Upper lobe of left lung (tissue), 6 donors: ENCODE results near the gene KLF8. TPM values are rescaled to one million over a fixed set of nuclear protein-coding genes. Genes with fewer than 3 reads are reported as not detected.

Experiments used
- ATAC-seq, 2 donors: fragments of 200-7000 bp; cut with Tn5 transposase; one replicate each; pipeline ENCODE4 v1.9.1; 2022; ENCODE audit warnings: mild to moderate bottlenecking in 2 of 2, moderate library complexity in 2 of 2; ENCODE audit not compliant: low FRiP score in 2 of 2
- DNase-seq, 2 donors: peaks; one replicate each; pipeline ENCODE4 v3.0.0-alpha.2; 2019 to 2020
- H3K27ac ChIP-seq, 4 donors: fragments of 200-600 bp; sonication (generic); one replicate each; pipeline ENCODE4 v1.5.1; 2016 to 2019
- H3K27me3 ChIP-seq, 4 donors: fragments of 200-600 bp; sonication (generic); one replicate each; pipeline ENCODE4 v1.5.1; 2017 to 2019
- H3K36me3 ChIP-seq, 4 donors: fragments of 200-600 bp; sonication (generic); one replicate each; pipeline ENCODE4 v1.5.1; 2016 to 2019
- H3K4me1 ChIP-seq, 4 donors: fragments of 200-600 bp; sonication (generic); one replicate each; pipeline ENCODE4 v1.5.1; 2018 to 2019
- H3K4me3 ChIP-seq, 4 donors: fragments of 200-600 bp; sonication (generic); one replicate each; pipeline ENCODE4 v1.5.1; 2017 to 2019; ENCODE audit warnings: mild to moderate bottlenecking in 2 of 4, moderate library complexity in 1 of 4
- H3K9me3 ChIP-seq, 4 donors: fragments of 200-600 bp; sonication (generic); one replicate each; pipeline ENCODE4 v1.5.1; 2018 to 2019
- EP300 ChIP-seq, 4 donors: sonication (generic); formaldehyde crosslinking; IDR thresholded peaks; one replicate each; pipeline ENCODE4 v1.5.1; 2017; ENCODE audit warnings: antibody characterized with exemption in 4 of 4, control low read depth in 2 of 4
- POLR2A ChIP-seq, 4 donors: fragments of 450-650 bp; IDR thresholded peaks; one replicate each; pipeline ENCODE4 v1.5.1; 2016 to 2017; ENCODE audit warnings: antibody characterized with exemption in 4 of 4, mild to moderate bottlenecking in 2 of 4
- POLR2AphosphoS5 ChIP-seq, 2 donors: sonication (generic); formaldehyde crosslinking; IDR thresholded peaks; one replicate each; pipeline ENCODE4 v1.5.1; 2017; ENCODE audit warnings: antibody characterized with exemption in 2 of 2
- WGBS, 2 donors: methylation state at CpG; one replicate each; pipeline ENCODE4 v1.1.5; 2017 to 2018; 5-methylcytosine and 5-hydroxymethylcytosine counted together
- total RNA-seq, 6 donors: library from RNA; depleted of rRNA in 4 of 6; stranded (reverse); fragments of >200 nt in 4 of 6; gene quantifications; one replicate each; pipeline versions ENCODE4 v1.1.0 to v1.2.1, GENCODE V29; 2016 to 2021
- TF ChIP-seq, protein P1 (sequence below), 6 experiments: fragments of 450-650 bp in 4 of 6; fragments of 200-600 bp in 2 of 6; sonication (generic) in 2 of 6; IDR thresholded peaks; one replicate each; pipeline ENCODE4 v1.5.1; 2016 to 2019; ENCODE audit warnings: antibody characterized with exemption in 6 of 6
- donor health status: DM: no; HTN: no; CAD: no; lungs with moderate emphysema.
- donor health status: DM: no; HTN: yes; CAD: no; lungs with severe emphysema.

The KLF8 gene
- total RNA-seq, 6 donors from 2014 or later = 14.0 to 30.4 (median 16.6) TPM

DNA sequence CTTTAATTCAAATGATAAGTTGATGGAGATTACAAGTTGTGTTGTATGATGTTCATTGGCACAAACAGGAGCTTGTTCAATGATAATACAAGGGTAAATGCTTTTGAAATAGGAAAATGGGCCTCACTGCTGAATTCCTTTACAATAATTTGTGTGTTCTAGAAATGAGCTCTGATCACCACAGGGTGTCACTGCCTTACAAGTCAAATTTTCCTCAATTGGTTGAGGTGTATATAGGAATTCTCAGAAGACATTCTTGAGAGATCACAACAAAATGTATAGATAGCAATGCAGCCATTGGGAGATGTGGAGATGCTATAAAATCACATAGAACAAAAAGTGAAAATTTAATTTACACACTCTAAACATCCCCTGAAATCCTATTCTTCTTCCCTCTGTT, 49.6 kb downstream of the KLF8 start:
- H3K4me1 ChIP-seq = no peaks in the 10 kb centered on the region
- TF ChIP-seq EP300 (IDR thresholded peaks at IDR 0.05) (no peak), POLR2A (IDR thresholded peaks at IDR 0.05) (no peak), POLR2AphosphoS5 (IDR thresholded peaks at IDR 0.05) (no peak)
- TF ChIP-seq, protein P1, sequence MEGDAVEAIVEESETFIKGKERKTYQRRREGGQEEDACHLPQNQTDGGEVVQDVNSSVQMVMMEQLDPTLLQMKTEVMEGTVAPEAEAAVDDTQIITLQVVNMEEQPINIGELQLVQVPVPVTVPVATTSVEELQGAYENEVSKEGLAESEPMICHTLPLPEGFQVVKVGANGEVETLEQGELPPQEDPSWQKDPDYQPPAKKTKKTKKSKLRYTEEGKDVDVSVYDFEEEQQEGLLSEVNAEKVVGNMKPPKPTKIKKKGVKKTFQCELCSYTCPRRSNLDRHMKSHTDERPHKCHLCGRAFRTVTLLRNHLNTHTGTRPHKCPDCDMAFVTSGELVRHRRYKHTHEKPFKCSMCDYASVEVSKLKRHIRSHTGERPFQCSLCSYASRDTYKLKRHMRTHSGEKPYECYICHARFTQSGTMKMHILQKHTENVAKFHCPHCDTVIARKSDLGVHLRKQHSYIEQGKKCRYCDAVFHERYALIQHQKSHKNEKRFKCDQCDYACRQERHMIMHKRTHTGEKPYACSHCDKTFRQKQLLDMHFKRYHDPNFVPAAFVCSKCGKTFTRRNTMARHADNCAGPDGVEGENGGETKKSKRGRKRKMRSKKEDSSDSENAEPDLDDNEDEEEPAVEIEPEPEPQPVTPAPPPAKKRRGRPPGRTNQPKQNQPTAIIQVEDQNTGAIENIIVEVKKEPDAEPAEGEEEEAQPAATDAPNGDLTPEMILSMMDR (IDR thresholded peaks at IDR 0.05) = no peak
- no peak for ATAC-seq
- DNase-seq = no peak
- peaks cover 0 to 3% (median 0%) of the 10 kb centered on the region in 4 donors for H3K36me3 ChIP-seq
- no peaks in the 10 kb centered on the region for H3K27me3 ChIP-seq
- H3K27ac ChIP-seq = no peak overlapping the region
- no peaks in the 10 kb centered on the region for H3K9me3 ChIP-seq
- H3K4me3 ChIP-seq = no peak overlapping the region

DNA sequence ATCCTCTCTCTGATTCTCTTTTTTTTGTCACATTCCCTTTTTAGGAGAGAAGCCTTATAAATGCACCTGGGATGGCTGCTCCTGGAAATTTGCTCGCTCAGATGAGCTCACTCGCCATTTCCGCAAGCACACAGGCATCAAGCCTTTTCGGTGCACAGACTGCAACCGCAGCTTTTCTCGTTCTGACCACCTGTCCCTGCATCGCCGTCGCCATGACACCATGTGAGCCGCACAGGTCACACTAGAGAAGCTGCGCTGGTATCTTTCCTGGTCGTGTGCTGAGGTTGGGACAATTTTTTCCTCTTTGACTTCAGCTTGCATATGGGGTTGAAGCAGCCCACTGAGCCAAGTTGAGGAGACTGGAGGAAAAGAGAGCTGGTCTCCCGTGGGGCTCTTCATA, 52.1 kb downstream of the KLF8 start:
- H3K4me3 ChIP-seq = no peak overlapping the region
- peaks cover 0 to 3% (median 0%) of the 10 kb centered on the region in 4 donors for H3K36me3 ChIP-seq
- H3K27ac ChIP-seq = no peak overlapping the region
- TF ChIP-seq, protein P1 (IDR thresholded peaks at IDR 0.05) = no peak
- TF ChIP-seq POLR2A (IDR thresholded peaks at IDR 0.05) (no peak), POLR2AphosphoS5 (IDR thresholded peaks at IDR 0.05) (no peak), EP300 (IDR thresholded peaks at IDR 0.05) (no peak)
- DNase-seq (no peak), ATAC-seq (no peak)
- no peaks in the 10 kb centered on the region for H3K4me1 ChIP-seq
- WGBS, 2 donors = 79 to 98% methylated on average over 11 to 13 of the region's 13 CpGs
- no peaks in the 10 kb centered on the region for H3K9me3 ChIP-seq
- no peaks in the 10 kb centered on the region for H3K27me3 ChIP-seq

DNA sequence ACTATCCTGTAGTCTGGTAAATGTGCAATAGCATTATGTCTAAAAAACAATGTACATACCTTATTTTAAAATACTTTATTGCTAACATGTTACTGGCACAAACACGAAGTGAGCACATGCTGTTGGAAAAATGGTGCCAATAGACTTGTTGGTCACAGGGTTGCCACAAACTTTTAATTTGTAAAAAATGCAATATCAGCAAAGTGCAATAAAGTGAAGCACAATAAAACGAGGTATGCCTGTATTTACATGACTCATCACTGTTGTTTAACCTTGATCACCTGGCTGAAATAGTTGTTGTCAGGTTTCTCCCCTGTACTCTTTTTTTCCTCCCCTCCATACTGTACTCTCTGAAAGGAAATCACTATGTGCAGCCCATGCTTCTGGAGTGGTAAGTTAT, 56.5 kb downstream of the KLF8 start:
- Histone ChIP-seq H3K4me3 (no peak overlapping the region), H3K9me3 (no peaks in the 10 kb centered on the region), H3K4me1 (no peaks in the 10 kb centered on the region), H3K27ac (no peak overlapping the region), H3K36me3 (peaks cover 0 to under 1% (median 0%) of the 10 kb centered on the region in 4 donors), H3K27me3 (no peaks in the 10 kb centered on the region)
- no peak for DNase-seq
- TF ChIP-seq, protein P1 (IDR thresholded peaks at IDR 0.05) = no peak
- no peak for TF ChIP-seq EP300 (IDR thresholded peaks at IDR 0.05)
- 59 to 100% methylated on average over 2 of the region's 2 CpGs for WGBS, 2 donors
- ATAC-seq = no peak

DNA sequence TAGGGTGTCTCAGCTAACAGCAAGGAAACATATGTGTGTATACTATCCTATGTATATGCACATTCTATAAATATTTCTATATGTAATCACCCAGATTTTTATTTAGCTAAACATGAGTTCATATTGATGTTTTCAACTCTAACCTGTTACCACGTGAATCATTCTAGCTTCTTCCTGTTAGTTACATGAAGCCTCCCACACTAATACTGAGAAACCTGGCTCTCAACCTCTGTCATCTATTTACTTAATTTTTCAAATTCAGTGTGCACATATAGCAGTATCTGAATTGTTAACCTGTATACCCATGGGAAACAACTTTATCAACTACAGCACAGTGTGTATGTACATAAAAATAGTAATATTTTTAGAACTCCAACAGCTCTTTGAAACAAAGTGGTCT, 57.3 kb downstream of the KLF8 start:
- H3K36me3 ChIP-seq = no peaks in the 10 kb centered on the region
- no peaks in the 10 kb centered on the region for H3K4me1 ChIP-seq
- H3K27me3 ChIP-seq = no peaks in the 10 kb centered on the region
- WGBS, 2 donors = 67 to 84% methylated on average over 1 of the region's 1 CpG
- H3K27ac ChIP-seq = no peak overlapping the region
- DNase-seq (no peak), ATAC-seq (no peak)
- H3K9me3 ChIP-seq = no peaks in the 10 kb centered on the region
- no peak overlapping the region for H3K4me3 ChIP-seq
- TF ChIP-seq, protein P1 (IDR thresholded peaks at IDR 0.05) = no peak
- TF ChIP-seq EP300 (IDR thresholded peaks at IDR 0.05) (no peak), POLR2AphosphoS5 (IDR thresholded peaks at IDR 0.05) (no peak), POLR2A (IDR thresholded peaks at IDR 0.05) (no peak)

DNA sequence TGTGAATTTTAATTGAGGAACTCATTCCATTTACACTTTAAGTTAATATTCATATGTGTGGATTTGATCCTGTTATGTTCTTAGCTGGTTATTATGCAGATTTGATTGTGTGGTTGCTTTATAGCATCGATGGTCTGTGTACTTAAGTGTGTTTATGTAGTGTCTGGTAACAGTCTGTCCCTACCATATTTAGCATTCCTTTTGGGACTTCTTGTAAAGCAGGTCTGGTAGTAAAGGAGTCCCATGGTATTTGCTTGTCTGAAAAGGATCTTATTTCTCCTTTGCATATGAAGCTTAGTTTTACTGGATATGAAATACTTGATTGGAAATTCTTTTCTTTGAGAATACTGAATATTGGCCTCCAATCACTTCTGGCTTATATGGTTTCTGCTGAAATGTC, 76.6 kb downstream of the KLF8 start:
- H3K27me3 ChIP-seq = no peaks in the 10 kb centered on the region
- no peak overlapping the region for H3K27ac ChIP-seq
- TF ChIP-seq POLR2A (IDR thresholded peaks at IDR 0.05) = no peak
- TF ChIP-seq, protein P1 (IDR thresholded peaks at IDR 0.05) = no peak
- no peak for TF ChIP-seq EP300 (IDR thresholded peaks at IDR 0.05)
- no peak for TF ChIP-seq POLR2AphosphoS5 (IDR thresholded peaks at IDR 0.05)
- H3K9me3 ChIP-seq = peaks cover 0 to 4% (median 0%) of the 10 kb centered on the region in 4 donors
- no peaks in the 10 kb centered on the region for H3K36me3 ChIP-seq
- H3K4me3 ChIP-seq = no peak overlapping the region
- WGBS, 2 donors = 71% methylated on average over 1 of the region's 1 CpG
- DNase-seq (no peak), ATAC-seq (no peak)
- H3K4me1 ChIP-seq = no peaks in the 10 kb centered on the region
